ENCODE results near the gene ARHGEF28. TPM values are rescaled to one million over a fixed set of nuclear protein-coding genes. Genes with fewer than 3 reads are reported as not detected.

ARHGEF28 gene
- total and polyA plus RNA-seq, 2 experiments from 2014 or later, result 3.5 to 11.2 TPM

DNA sequence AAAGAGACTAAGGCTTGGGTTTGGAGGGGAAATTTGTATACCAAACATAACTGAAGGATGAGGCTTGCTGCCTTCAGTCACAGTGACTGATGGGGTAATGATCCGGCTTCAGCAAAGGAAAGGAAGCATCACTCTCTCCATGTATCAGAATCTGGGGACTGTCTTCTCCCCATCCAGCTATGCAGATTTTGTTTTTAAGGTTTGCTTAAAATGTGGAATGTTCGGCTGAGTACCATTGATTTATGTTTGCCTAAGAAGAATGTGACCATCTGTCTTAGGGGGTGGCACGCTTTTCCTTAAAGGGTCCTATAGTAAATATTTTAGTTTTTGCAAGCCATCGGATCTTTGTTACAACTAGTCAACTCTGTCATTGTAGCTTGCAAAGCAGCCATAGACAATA lies 291.9 kb downstream of the ARHGEF28 start:
- no peaks in the 10 kb centered on the region for H3K36me3 ChIP-seq (replicated peaks; ENCODE audit: insufficient read depth, low read depth)
- no peak for TF ChIP-seq EZH2phosphoT487 (IDR thresholded peaks at IDR 0.05; ENCODE audit: low read depth, severe bottlenecking, unreplicated experiment)
- TF ChIP-seq, protein P1, sequence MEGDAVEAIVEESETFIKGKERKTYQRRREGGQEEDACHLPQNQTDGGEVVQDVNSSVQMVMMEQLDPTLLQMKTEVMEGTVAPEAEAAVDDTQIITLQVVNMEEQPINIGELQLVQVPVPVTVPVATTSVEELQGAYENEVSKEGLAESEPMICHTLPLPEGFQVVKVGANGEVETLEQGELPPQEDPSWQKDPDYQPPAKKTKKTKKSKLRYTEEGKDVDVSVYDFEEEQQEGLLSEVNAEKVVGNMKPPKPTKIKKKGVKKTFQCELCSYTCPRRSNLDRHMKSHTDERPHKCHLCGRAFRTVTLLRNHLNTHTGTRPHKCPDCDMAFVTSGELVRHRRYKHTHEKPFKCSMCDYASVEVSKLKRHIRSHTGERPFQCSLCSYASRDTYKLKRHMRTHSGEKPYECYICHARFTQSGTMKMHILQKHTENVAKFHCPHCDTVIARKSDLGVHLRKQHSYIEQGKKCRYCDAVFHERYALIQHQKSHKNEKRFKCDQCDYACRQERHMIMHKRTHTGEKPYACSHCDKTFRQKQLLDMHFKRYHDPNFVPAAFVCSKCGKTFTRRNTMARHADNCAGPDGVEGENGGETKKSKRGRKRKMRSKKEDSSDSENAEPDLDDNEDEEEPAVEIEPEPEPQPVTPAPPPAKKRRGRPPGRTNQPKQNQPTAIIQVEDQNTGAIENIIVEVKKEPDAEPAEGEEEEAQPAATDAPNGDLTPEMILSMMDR (IDR thresholded peaks at IDR 0.05; ENCODE audit: poor library complexity), result no peak
- TF ChIP-seq EZH2 (IDR thresholded peaks at IDR 0.05; ENCODE audit: borderline replicate concordance), result no peak
- no peaks in the 10 kb centered on the region for H3K9me2 ChIP-seq (replicated peaks; ENCODE audit: insufficient read depth)
- no peak overlapping the region for H2AFZ ChIP-seq
- DNase-seq (ENCODE audit: low spot score), result no peak
- no peaks in the 10 kb centered on the region for H4K20me1 ChIP-seq (ENCODE audit: insufficient read depth, poor library complexity, severe bottlenecking)
- H3K4me3 ChIP-seq, result no peak overlapping the region
- no peak overlapping the region for H3K4me2 ChIP-seq
- H3K27me3 ChIP-seq, result no peaks in the 10 kb centered on the region
- H3K27ac ChIP-seq, result no peak overlapping the region
- 84% methylated on average over 4 of the region's 4 CpGs for WGBS (ENCODE audit: low lambda C conversion rate, missing lambda C conversion rate)
- no peaks in the 10 kb centered on the region for H3K79me2 ChIP-seq
- no peaks in the 10 kb centered on the region for H3K9me3 ChIP-seq (ENCODE audit: low read depth)
- H3K4me1 ChIP-seq (ENCODE audit: insufficient read depth), result peaks cover 5% of the 10 kb centered on the region

DNA sequence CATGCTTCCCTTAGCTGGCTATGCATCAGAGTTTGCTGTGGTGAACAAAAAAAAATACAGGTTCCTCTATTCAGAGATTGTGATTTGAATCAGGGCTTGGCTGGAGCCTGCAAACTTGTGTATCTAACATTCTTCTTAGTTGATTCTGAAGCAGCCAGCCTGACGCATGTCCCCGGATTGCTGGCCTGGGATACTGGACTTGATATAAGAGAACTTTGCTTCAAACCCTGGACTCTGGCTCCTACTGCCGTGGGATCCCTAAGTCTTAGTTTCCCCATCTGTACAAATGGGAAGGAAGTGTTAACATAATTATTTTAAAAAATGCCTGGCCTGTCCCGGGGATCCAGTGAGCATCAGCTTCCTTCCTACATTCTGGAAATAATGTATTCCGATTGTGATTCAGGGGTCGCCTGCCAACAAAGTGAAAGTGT lies 292.8 kb downstream of the ARHGEF28 start:
- Histone ChIP-seq H3K4me1 (ENCODE audit: insufficient read depth) (no peaks in the 10 kb centered on the region), H3K4me2 (no peak overlapping the region), H3K9me2 (replicated peaks; ENCODE audit: insufficient read depth) (no peaks in the 10 kb centered on the region), H3K79me2 (no peaks in the 10 kb centered on the region), H3K4me3 (no peak overlapping the region), H3K9me3 (ENCODE audit: low read depth) (no peaks in the 10 kb centered on the region), H4K20me1 (ENCODE audit: insufficient read depth, poor library complexity, severe bottlenecking) (no peaks in the 10 kb centered on the region), H3K27ac (no peak overlapping the region), H2AFZ (no peak overlapping the region), H3K27me3 (no peaks in the 10 kb centered on the region), H3K36me3 (replicated peaks; ENCODE audit: insufficient read depth, low read depth) (no peaks in the 10 kb centered on the region)
- 94% methylated on average over 6 of the region's 6 CpGs for WGBS (ENCODE audit: low lambda C conversion rate, missing lambda C conversion rate)
- TF ChIP-seq EZH2phosphoT487 (IDR thresholded peaks at IDR 0.05; ENCODE audit: low read depth, severe bottlenecking, unreplicated experiment), result no peak
- TF ChIP-seq, protein P1 (IDR thresholded peaks at IDR 0.05; ENCODE audit: poor library complexity), result no peak
- no peak for DNase-seq (ENCODE audit: low spot score)

DNA sequence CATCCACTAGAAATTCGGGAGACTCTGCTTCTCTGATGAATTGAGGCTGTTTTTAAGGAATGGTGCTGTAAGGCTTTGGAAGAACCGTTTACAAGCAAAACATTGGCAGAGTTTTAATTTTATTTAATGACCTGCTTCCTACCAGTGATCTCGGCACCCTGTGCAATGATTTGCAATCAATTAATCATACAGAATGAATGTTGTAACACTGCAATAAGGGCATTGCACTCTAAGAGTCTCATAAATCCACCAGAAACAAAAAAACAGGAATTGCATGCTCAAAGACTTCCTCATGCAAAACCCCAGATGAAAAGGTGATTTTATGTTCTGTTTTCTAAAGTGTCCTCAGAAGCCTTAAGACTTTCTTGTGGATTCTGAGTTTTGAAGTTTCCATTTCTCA lies 295.7 kb downstream of the ARHGEF28 start:
- H2AFZ ChIP-seq, result no peak overlapping the region
- no peak for DNase-seq (ENCODE audit: low spot score)
- no peak overlapping the region for H3K4me3 ChIP-seq
- no peaks in the 10 kb centered on the region for H3K79me2 ChIP-seq
- no peak overlapping the region for H3K4me2 ChIP-seq
- no peaks in the 10 kb centered on the region for H4K20me1 ChIP-seq (ENCODE audit: insufficient read depth, poor library complexity, severe bottlenecking)
- H3K4me1 ChIP-seq (ENCODE audit: insufficient read depth), result no peaks in the 10 kb centered on the region
- H3K36me3 ChIP-seq (replicated peaks; ENCODE audit: insufficient read depth, low read depth), result no peaks in the 10 kb centered on the region
- H3K9me3 ChIP-seq (ENCODE audit: low read depth), result no peaks in the 10 kb centered on the region
- WGBS (ENCODE audit: low lambda C conversion rate, missing lambda C conversion rate), result 87% methylated on average over 3 of the region's 3 CpGs
- no peaks in the 10 kb centered on the region for H3K9me2 ChIP-seq (replicated peaks; ENCODE audit: insufficient read depth)
- H3K27ac ChIP-seq, result no peak overlapping the region
- TF ChIP-seq, protein P1 (IDR thresholded peaks at IDR 0.05; ENCODE audit: poor library complexity), result no peak
- no peak for TF ChIP-seq EZH2phosphoT487 (IDR thresholded peaks at IDR 0.05; ENCODE audit: low read depth, severe bottlenecking, unreplicated experiment)
- no peak for TF ChIP-seq EZH2 (IDR thresholded peaks at IDR 0.05; ENCODE audit: borderline replicate concordance)
- H3K27me3 ChIP-seq, result no peaks in the 10 kb centered on the region

DNA sequence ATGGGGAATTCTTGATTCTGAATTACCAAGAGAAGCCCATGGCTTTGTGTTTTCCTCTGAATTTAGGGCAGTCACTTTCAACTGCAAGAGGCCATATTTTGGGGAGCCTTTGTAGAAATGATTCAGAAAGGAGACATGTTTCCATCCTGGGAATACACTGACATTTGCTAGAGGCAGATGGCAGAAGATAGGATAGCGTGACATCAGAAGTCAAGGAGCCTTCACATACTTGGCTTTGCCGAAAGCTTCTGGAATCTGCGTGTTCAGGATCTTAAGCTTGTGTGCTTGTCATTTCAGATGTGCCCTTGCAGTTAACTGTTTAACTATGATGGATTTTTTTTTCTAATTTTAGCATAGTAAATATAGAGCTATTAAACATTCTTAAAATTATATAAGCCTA lies 296.2 kb downstream of the ARHGEF28 start:
- Histone ChIP-seq H3K4me3 (no peak overlapping the region), H3K27ac (no peak overlapping the region), H3K79me2 (no peaks in the 10 kb centered on the region), H4K20me1 (ENCODE audit: insufficient read depth, poor library complexity, severe bottlenecking) (no peaks in the 10 kb centered on the region), H3K36me3 (replicated peaks; ENCODE audit: insufficient read depth, low read depth) (no peaks in the 10 kb centered on the region), H2AFZ (no peak overlapping the region), H3K27me3 (no peaks in the 10 kb centered on the region), H3K9me3 (ENCODE audit: low read depth) (no peaks in the 10 kb centered on the region), H3K4me2 (no peak overlapping the region), H3K4me1 (ENCODE audit: insufficient read depth) (no peaks in the 10 kb centered on the region), H3K9me2 (replicated peaks; ENCODE audit: insufficient read depth) (no peaks in the 10 kb centered on the region)
- WGBS (ENCODE audit: low lambda C conversion rate, missing lambda C conversion rate), result 94% methylated on average over 3 of the region's 3 CpGs
- no peak for DNase-seq (ENCODE audit: low spot score)
- no peak for TF ChIP-seq EZH2 (IDR thresholded peaks at IDR 0.05; ENCODE audit: borderline replicate concordance)
- TF ChIP-seq EZH2phosphoT487 (IDR thresholded peaks at IDR 0.05; ENCODE audit: low read depth, severe bottlenecking, unreplicated experiment), result no peak
- TF ChIP-seq, protein P1 (IDR thresholded peaks at IDR 0.05; ENCODE audit: poor library complexity), result no peak
